NCI-H2107 treated with DMSO at 0.1 percent for 48 hours (cell line): ENCODE measurements around the gene DIS3.
"Not testable (repeated sequence)": the region's sequence is repeated elsewhere in the genome, so short reads cannot be mapped to it uniquely, and the experiment has no call there.

ENCODE experiments used
- DNase-seq: peaks from one replicate; lab custom pipeline; 2025; ENCODE audit not compliant: unreplicated experiment; lab: John Stamatoyannopoulos, UW

Gene DIS3

GRCh38 chr13:72781451-72782439 is at the start of gene DIS3, which contains the start of gene PIBF1:
TSS of gene DIS3 (minus strand) at chr13:72781900. CDS start at chr13:72781832, 68 bp downstream.
TSS of gene PIBF1 (plus strand) at chr13:72782133. CDS start at chr13:72783470, 1,337 bp downstream.
- peak; percentile 86 for DNase-seq

GRCh38 chr13:72823724-72824123 is 42.0 kb upstream of the DIS3 start:
- DNase-seq, result no peak

GRCh38 chr13:72823081-72823480 is 41.4 kb upstream of the DIS3 start:
- no peak for DNase-seq

- DNase-seq, result no peak
Observed at GRCh38 chr13:72820898-72821279, 39.2 kb upstream of the DIS3 start.

GRCh38 chr13:72820156-72820897 is 38.6 kb upstream of the DIS3 start:
- DNase-seq, result no peak

- no peak for DNase-seq
Observed at GRCh38 chr13:72808917-72809500, 27.3 kb upstream of the DIS3 start.

- not testable (repeated sequence) for DNase-seq
Observed at GRCh38 chr13:72806514-72806913, 24.8 kb upstream of the DIS3 start.

GRCh38 chr13:72805676-72806346 is 24.1 kb upstream of the DIS3 start:
- DNase-seq, result no peak

GRCh38 chr13:72804301-72804700 is 22.6 kb upstream of the DIS3 start:
- DNase-seq, result no peak

GRCh38 chr13:72798817-72799216 is 17.1 kb upstream of the DIS3 start:
- no peak for DNase-seq

- DNase-seq, result no peak
Observed at GRCh38 chr13:72792640-72793039, 10.9 kb upstream of the DIS3 start.

GRCh38 chr13:72788831-72789230 is 7.1 kb upstream of the DIS3 start:
- no peak for DNase-seq

- DNase-seq, result not testable (repeated sequence)
Observed at GRCh38 chr13:72784679-72785078, 3.0 kb upstream of the DIS3 start.

- no peak for DNase-seq
Observed at GRCh38 chr13:72782717-72783116, 1.0 kb upstream of the DIS3 start.

- no peak for DNase-seq
Observed at GRCh38 chr13:72774019-72774418, 7.7 kb downstream of the DIS3 start.

- DNase-seq, result no peak
Observed at GRCh38 chr13:72763411-72763810, 18.3 kb downstream of the DIS3 start.

- DNase-seq, result no peak
Observed at GRCh38 chr13:72760189-72760588, 21.5 kb downstream of the DIS3 start.

- no peak for DNase-seq
Observed at GRCh38 chr13:72757792-72758535, 23.7 kb downstream of the DIS3 start.

- no peak for DNase-seq
Observed at GRCh38 chr13:72754111-72754510, 27.6 kb downstream of the DIS3 start.

- no peak for DNase-seq
Observed at GRCh38 chr13:72751220-72751619, 30.5 kb downstream of the DIS3 start.
